ENCODE data around the gene BPIFA3. TPM values are rescaled to one million over a fixed set of nuclear protein-coding genes. Genes with fewer than 3 reads are reported as not detected.
A peak's percentile ranks its signal among the peaks of the same experiment; 100 is the strongest.
"Not testable (repeated sequence)": the region's sequence is repeated elsewhere in the genome, so short reads cannot be mapped to it uniquely, and the experiment has no call there.

BPIFA3 gene
- total RNA-seq, 1 donor from 2014 or later: not detected

- Histone ChIP-seq H3K9me3 (no peaks in the 10 kb centered on the region), H3K27ac (no peak overlapping the region), H3K4me1 (no peaks in the 10 kb centered on the region), H3K36me3 (no peaks in the 10 kb centered on the region), H3K4me3 (no peak overlapping the region), H3K27me3 (ENCODE audit: low read depth) (no peaks in the 10 kb centered on the region)
- DNase-seq (no peak), ATAC-seq (no peak)
- intact Hi-C loops (cut with DNase I): no loop called here
- TF ChIP-seq CTCF (IDR thresholded peaks at IDR 0.05): no peak
These were observed 33.8 kb upstream of the BPIFA3 start for GRCh38 chr20:33183312-33183711.

DNA sequence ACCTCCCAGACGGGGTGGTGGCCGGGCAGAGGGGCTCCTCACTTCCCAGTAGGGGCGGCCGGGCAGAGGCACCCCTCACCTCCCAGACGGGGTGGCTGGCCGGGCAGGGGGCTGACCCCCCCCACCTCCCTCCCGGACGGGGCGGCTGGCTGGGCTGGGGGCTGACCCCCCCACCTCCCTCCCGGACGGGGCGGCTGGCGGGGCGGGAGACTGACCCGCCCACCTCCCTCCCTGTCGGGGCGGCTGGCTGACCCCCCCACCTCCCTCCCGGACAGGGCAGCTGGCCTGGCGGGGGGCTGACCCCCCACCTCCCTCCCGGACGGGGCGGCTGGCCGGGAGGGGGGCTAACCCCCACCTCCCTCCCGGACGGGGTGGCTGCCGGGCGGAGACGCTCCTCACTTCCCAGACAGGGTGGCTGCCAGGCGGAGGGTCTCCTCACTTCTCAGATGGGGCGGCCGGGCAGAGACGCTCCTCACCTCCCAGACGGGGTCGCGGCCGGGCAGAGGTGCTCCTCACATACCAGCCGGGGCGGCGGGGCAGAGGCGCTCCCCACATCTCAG, 32.0 kb upstream of the BPIFA3 start:
- H3K4me1 ChIP-seq; H3K9me3 ChIP-seq; H3K36me3 ChIP-seq; ATAC-seq; H3K27ac ChIP-seq; intact Hi-C loops (cut with DNase I); DNase-seq; H3K27me3 ChIP-seq (ENCODE audit: low read depth); H3K4me3 ChIP-seq: not testable (repeated sequence)

DNA sequence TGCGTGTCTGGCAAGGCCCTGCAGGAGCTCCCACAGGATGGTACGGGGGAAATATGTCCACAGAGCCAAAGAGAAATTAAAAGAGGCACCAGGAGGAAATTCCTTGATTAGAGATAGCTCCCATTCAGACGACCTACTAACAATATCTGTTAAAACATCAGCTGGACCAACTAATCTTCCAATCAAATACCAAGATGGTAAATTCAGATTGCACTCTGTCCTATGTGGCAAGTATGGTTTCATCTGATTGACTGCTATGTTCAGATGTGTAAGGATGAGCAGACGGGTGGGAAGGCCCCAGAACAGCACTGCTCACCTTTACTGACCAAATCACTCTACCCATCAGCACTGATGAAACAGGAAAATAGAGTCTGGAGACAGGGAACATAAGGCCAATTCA, 29.7 kb upstream of the BPIFA3 start:
- no peak for ATAC-seq
- intact Hi-C loops (cut with DNase I): no loop called here
- H3K9me3 ChIP-seq: no peaks in the 10 kb centered on the region
- H3K36me3 ChIP-seq: no peaks in the 10 kb centered on the region
- no peaks in the 10 kb centered on the region for H3K4me1 ChIP-seq
- H3K27ac ChIP-seq: no peak overlapping the region
- no peak for DNase-seq
- TF ChIP-seq CTCF (IDR thresholded peaks at IDR 0.05): no peak
- H3K27me3 ChIP-seq (ENCODE audit: low read depth): no peaks in the 10 kb centered on the region
- H3K4me3 ChIP-seq: no peak overlapping the region

GRCh38 chr20:33188421-33188820, 28.7 kb upstream of the BPIFA3 start:
- intact Hi-C loops (cut with DNase I): no loop called here
- no peaks in the 10 kb centered on the region for H3K4me1 ChIP-seq
- H3K27ac ChIP-seq: no peak overlapping the region
- no peak for ATAC-seq
- no peaks in the 10 kb centered on the region for H3K36me3 ChIP-seq
- H3K9me3 ChIP-seq: no peaks in the 10 kb centered on the region
- H3K4me3 ChIP-seq: no peak overlapping the region
- no peak for TF ChIP-seq CTCF (IDR thresholded peaks at IDR 0.05)
- DNase-seq: no peak
- H3K27me3 ChIP-seq (ENCODE audit: low read depth): no peaks in the 10 kb centered on the region

- TF ChIP-seq CTCF (IDR thresholded peaks at IDR 0.05): no peak
- peak in 1 of 2 donors; percentile 16 for ATAC-seq
- Histone ChIP-seq H3K36me3 (no peaks in the 10 kb centered on the region), H3K4me3 (no peak overlapping the region), H3K27me3 (ENCODE audit: low read depth) (no peaks in the 10 kb centered on the region), H3K9me3 (no peaks in the 10 kb centered on the region), H3K4me1 (no peaks in the 10 kb centered on the region), H3K27ac (no peak overlapping the region)
- no peak for DNase-seq
- intact Hi-C loops (cut with DNase I): no loop called here
These were observed 25.7 kb upstream of the BPIFA3 start for GRCh38 chr20:33191484-33191883.

- intact Hi-C loops (cut with DNase I): no loop called here
- Histone ChIP-seq H3K36me3 (no peaks in the 10 kb centered on the region), H3K4me3 (no peak overlapping the region), H3K27me3 (ENCODE audit: low read depth) (no peaks in the 10 kb centered on the region), H3K27ac (no peak overlapping the region), H3K4me1 (no peaks in the 10 kb centered on the region), H3K9me3 (no peaks in the 10 kb centered on the region)
- ATAC-seq: no peak
- DNase-seq: no peak
- TF ChIP-seq CTCF (IDR thresholded peaks at IDR 0.05): no peak
These were observed 25.2 kb upstream of the BPIFA3 start for GRCh38 chr20:33191955-33192354.
